GM23338 (cell line): ENCODE data around the gene MYLK. TPM values are rescaled to one million over a fixed set of nuclear protein-coding genes. Genes with fewer than 3 reads are reported as not detected.

Experiments used
- NANOG ChIP-seq: IDR thresholded peaks from 2 replicates; pipeline ENCODE4 v1.6.1; 2016; ENCODE audit warnings: antibody characterized with exemption, borderline replicate concordance
- polyA plus RNA-seq: library from polyadenylated mRNA; unstranded; fragments of >200 nt; fragmentation: Nextera tagmentation; extraction: Ambion mirVana; gene quantifications from 2 replicates; pipeline ENCODE4 v1.2.1, GENCODE V29; 2016
- total RNA-seq: library from RNA; depleted of rRNA; stranded (reverse); fragments of >200 nt; shearing (Covaris generic); gene quantifications from 2 replicates; pipeline ENCODE4 v1.2.3, GENCODE V29; 2014
- TF ChIP-seq, protein P1 (sequence below): fragments of 250-450 bp; sonication (Bioruptor Pico); IDR thresholded peaks from 2 replicates; pipeline ENCODE4 v1.5.0; 2020; ENCODE audit warnings: mild to moderate bottlenecking, moderate library complexity
- TF ChIP-seq, protein P2 (sequence below): IDR thresholded peaks from one replicate; pipeline ENCODE4 v1.6.1; 2018; ENCODE audit warnings: antibody characterized with exemption; ENCODE audit not compliant: unreplicated experiment
- TF ChIP-seq, protein P3 (sequence below), 2 experiments: fragments of 200-600 bp in 1 of 2; sonication (generic) in 1 of 2; conservative IDR thresholded peaks; 2 replicates each; pipeline versions ENCODE4 v1.5.1 to v1.6.1; 2016 to 2017; ENCODE audit warnings: antibody characterized with exemption in 2 of 2, low read depth in 2 of 2, mild to moderate bottlenecking in 2 of 2, moderate library complexity in 1 of 2

MYLK gene
- total and polyA plus RNA-seq, 2 experiments from 2014 or later, result 11.5 to 17.9 TPM

DNA sequence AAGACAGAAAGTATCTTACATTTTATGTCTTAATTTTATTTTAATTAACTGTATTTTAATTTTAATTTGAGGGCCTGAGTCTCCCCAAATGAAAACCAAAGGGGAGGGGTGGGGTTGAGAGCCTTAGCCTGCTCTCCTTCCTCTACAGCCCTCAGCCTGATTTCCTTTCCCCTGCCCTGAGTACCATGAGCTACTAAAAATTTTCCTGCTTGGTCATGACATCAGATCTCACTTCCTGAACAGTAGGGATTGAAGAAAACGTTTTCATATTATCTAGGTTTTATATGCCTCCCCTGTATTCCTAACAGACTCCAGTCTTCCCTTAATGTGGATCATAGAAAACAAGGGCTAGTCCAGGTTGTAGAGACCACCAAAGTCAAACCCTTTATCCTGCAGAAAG lies 133.9 kb downstream of the MYLK start (continued):
- TF ChIP-seq, protein P1, sequence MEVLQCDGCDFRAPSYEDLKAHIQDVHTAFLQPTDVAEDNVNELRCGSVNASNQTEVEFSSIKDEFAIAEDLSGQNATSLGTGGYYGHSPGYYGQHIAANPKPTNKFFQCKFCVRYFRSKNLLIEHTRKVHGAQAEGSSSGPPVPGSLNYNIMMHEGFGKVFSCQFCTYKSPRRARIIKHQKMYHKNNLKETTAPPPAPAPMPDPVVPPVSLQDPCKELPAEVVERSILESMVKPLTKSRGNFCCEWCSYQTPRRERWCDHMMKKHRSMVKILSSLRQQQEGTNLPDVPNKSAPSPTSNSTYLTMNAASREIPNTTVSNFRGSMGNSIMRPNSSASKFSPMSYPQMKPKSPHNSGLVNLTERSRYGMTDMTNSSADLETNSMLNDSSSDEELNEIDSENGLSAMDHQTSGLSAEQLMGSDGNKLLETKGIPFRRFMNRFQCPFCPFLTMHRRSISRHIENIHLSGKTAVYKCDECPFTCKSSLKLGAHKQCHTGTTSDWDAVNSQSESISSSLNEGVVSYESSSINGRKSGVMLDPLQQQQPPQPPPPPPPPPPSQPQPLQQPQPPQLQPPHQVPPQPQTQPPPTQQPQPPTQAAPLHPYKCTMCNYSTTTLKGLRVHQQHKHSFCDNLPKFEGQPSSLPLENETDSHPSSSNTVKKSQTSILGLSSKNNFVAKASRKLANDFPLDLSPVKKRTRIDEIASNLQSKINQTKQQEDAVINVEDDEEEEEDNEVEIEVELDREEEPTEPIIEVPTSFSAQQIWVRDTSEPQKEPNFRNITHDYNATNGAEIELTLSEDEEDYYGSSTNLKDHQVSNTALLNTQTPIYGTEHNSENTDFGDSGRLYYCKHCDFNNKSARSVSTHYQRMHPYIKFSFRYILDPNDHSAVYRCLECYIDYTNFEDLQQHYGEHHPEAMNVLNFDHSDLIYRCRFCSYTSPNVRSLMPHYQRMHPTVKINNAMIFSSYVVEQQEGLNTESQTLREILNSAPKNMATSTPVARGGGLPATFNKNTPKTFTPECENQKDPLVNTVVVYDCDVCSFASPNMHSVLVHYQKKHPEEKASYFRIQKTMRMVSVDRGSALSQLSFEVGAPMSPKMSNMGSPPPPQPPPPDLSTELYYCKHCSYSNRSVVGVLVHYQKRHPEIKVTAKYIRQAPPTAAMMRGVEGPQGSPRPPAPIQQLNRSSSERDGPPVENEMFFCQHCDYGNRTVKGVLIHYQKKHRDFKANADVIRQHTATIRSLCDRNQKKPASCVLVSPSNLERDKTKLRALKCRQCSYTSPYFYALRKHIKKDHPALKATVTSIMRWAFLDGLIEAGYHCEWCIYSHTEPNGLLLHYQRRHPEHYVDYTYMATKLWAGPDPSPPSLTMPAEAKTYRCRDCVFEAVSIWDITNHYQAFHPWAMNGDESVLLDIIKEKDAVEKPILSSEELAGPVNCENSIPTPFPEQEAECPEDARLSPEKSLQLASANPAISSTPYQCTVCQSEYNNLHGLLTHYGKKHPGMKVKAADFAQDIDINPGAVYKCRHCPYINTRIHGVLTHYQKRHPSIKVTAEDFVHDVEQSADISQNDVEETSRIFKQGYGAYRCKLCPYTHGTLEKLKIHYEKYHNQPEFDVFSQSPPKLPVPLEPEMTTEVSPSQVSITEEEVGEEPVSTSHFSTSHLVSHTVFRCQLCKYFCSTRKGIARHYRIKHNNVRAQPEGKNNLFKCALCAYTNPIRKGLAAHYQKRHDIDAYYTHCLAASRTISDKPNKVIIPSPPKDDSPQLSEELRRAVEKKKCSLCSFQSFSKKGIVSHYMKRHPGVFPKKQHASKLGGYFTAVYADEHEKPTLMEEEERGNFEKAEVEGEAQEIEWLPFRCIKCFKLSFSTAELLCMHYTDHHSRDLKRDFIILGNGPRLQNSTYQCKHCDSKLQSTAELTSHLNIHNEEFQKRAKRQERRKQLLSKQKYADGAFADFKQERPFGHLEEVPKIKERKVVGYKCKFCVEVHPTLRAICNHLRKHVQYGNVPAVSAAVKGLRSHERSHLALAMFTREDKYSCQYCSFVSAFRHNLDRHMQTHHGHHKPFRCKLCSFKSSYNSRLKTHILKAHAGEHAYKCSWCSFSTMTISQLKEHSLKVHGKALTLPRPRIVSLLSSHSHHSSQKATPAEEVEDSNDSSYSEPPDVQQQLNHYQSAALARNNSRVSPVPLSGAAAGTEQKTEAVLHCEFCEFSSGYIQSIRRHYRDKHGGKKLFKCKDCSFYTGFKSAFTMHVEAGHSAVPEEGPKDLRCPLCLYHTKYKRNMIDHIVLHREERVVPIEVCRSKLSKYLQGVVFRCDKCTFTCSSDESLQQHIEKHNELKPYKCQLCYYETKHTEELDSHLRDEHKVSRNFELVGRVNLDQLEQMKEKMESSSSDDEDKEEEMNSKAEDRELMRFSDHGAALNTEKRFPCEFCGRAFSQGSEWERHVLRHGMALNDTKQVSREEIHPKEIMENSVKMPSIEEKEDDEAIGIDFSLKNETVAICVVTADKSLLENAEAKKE, result no peak
- TF ChIP-seq, protein P2, sequence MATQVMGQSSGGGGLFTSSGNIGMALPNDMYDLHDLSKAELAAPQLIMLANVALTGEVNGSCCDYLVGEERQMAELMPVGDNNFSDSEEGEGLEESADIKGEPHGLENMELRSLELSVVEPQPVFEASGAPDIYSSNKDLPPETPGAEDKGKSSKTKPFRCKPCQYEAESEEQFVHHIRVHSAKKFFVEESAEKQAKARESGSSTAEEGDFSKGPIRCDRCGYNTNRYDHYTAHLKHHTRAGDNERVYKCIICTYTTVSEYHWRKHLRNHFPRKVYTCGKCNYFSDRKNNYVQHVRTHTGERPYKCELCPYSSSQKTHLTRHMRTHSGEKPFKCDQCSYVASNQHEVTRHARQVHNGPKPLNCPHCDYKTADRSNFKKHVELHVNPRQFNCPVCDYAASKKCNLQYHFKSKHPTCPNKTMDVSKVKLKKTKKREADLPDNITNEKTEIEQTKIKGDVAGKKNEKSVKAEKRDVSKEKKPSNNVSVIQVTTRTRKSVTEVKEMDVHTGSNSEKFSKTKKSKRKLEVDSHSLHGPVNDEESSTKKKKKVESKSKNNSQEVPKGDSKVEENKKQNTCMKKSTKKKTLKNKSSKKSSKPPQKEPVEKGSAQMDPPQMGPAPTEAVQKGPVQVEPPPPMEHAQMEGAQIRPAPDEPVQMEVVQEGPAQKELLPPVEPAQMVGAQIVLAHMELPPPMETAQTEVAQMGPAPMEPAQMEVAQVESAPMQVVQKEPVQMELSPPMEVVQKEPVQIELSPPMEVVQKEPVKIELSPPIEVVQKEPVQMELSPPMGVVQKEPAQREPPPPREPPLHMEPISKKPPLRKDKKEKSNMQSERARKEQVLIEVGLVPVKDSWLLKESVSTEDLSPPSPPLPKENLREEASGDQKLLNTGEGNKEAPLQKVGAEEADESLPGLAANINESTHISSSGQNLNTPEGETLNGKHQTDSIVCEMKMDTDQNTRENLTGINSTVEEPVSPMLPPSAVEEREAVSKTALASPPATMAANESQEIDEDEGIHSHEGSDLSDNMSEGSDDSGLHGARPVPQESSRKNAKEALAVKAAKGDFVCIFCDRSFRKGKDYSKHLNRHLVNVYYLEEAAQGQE, result no peak
- TF ChIP-seq, protein P3, sequence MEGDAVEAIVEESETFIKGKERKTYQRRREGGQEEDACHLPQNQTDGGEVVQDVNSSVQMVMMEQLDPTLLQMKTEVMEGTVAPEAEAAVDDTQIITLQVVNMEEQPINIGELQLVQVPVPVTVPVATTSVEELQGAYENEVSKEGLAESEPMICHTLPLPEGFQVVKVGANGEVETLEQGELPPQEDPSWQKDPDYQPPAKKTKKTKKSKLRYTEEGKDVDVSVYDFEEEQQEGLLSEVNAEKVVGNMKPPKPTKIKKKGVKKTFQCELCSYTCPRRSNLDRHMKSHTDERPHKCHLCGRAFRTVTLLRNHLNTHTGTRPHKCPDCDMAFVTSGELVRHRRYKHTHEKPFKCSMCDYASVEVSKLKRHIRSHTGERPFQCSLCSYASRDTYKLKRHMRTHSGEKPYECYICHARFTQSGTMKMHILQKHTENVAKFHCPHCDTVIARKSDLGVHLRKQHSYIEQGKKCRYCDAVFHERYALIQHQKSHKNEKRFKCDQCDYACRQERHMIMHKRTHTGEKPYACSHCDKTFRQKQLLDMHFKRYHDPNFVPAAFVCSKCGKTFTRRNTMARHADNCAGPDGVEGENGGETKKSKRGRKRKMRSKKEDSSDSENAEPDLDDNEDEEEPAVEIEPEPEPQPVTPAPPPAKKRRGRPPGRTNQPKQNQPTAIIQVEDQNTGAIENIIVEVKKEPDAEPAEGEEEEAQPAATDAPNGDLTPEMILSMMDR (conservative IDR thresholded peaks at IDR 0.05; ENCODE audit: low read depth in 2 of 2), result no peak
- no peak for TF ChIP-seq NANOG
